SKM-1 treated with dmso at 0.1 percent for 144 hours (cell line): ENCODE results near the gene TAF1A.

Experiments
- DNase-seq: peaks from one replicate; lab custom pipeline; 2025; ENCODE audit not compliant: unreplicated experiment; lab: John Stamatoyannopoulos, UW

TAF1A gene

GRCh38 chr1:222539951-222540597 lies 49.7 kb downstream of the TAF1A start:
- no peak for DNase-seq

DNA sequence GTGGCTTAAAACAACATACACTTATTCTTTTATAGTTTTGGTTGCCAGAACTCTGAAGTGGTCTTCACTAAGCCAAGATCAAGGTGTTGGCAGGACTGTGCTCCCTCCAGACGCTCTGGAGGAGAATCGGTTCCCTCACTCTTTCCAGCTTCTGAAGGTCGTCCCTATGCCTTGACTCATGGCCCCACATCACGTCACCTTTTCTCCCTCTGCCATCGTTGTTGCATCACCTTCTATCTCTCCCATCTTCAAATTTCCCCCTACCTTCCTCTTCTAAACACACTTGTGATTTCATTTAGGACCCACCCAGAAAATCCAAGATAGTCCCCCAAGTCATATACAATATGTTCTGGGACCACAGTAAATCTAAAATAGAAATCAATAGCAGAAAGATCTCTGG lies 54.3 kb downstream of the TAF1A start:
- no peak for DNase-seq

GRCh38 chr1:222530852-222531251 lies 58.9 kb downstream of the TAF1A start:
- DNase-seq: no peak

GRCh38 chr1:222529916-222530315 lies 59.8 kb downstream of the TAF1A start:
- DNase-seq: no peak

DNA sequence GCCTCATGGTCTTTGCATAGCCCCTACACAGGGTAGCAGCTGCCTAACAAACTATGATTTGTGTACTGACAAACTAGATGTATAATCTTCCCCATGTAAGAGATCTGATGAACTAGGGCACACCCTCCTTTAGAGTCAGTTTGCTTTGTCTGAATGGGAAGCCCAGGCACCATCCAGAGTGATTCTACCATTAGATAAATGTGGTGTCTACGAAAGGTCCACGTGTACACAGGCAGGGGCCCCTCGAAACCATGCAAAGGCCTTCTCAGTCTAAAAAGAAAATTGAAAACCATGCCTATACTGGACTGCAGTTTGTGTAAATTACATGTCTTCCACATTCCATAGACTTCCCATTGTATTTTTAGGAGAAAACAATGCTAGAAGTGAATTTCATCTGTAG lies 60.6 kb downstream of the TAF1A start:
- no peak for DNase-seq

DNA sequence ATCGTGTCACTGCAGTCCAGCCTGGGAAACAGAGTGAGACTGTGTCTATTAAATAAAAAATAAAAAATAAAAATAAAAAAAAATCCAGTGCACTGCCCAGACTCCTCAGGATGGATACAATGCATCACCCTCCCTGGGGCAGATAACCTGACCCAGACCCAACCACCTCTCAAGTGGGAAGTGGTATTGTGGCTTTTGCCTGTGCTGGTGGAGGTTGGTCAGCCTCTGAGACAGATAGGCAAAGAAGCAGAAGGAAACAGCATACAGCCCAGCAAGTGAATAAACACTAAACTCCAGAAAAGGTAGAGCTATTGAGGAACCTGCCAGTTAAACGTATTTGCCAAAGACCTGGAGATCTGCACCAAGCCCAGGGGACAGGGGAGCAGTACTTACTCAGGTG lies 63.8 kb downstream of the TAF1A start:
- DNase-seq: peak; percentile 93

DNA sequence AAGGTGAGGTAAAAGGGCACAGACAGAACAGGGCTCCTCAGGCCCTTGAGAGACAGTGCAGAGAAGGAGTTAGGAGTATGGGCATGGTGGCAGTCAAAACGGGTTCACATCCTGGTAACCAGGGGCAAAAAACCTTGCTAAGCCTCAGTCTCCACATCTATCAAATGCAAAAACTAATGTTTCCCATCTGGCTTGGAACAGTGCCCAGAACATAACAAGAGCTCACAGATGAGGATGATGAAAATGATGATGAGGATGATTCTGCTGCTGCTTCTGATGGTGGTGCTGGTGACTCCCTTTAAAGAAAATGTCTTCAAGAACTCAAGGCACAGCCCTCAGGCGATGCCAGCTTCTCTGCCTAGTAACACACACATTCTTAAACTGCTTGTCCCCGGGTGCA lies 65.9 kb downstream of the TAF1A start:
- peak; percentile 13 for DNase-seq

GRCh38 chr1:222522105-222522915 lies 67.4 kb downstream of the TAF1A start:
- peak; percentile 91 for DNase-seq

- peak; percentile 79 for DNase-seq
Observed at GRCh38 chr1:222521299-222522104, 68.2 kb downstream of the TAF1A start.
